H9 (cell line): ENCODE results near the gene RERE. TPM values are rescaled to one million over a fixed set of nuclear protein-coding genes. Genes with fewer than 3 reads are reported as not detected.

Experiments used
- DNase-seq: peaks from one replicate; pipeline ENCODE4 v3.0.0-alpha.2; 2017
- H2AFZ ChIP-seq: one replicate; pipeline ENCODE4 v1.6.1; 2013; ENCODE audit warnings: mild to moderate bottlenecking, low read length, control low read depth, moderate library complexity
- H2AK5ac ChIP-seq: 2 replicates; pipeline ENCODE4 v1.6.1; 2013; ENCODE audit warnings: low read length, control low read depth, mixed read lengths; ENCODE audit not compliant: insufficient read length
- H2BK120ac ChIP-seq: one replicate; pipeline ENCODE4 v1.6.1; 2013; ENCODE audit warnings: low read depth, mild to moderate bottlenecking, low read length, control low read depth, inconsistent platforms; ENCODE audit not compliant: poor library complexity, severe bottlenecking
- H2BK12ac ChIP-seq: 2 replicates; pipeline ENCODE4 v1.6.1; 2013; ENCODE audit warnings: low read length, control low read depth, mixed read lengths, low read depth; ENCODE audit not compliant: insufficient read length
- H2BK15ac ChIP-seq: 2 replicates; pipeline ENCODE4 v1.6.1; 2013; ENCODE audit warnings: low read depth, low read length, control low read depth
- H2BK20ac ChIP-seq: one replicate; pipeline ENCODE4 v1.6.1; 2013; ENCODE audit warnings: low read depth, mild to moderate bottlenecking, low read length, control low read depth, inconsistent platforms; ENCODE audit not compliant: poor library complexity, severe bottlenecking
- H2BK5ac ChIP-seq: 2 replicates; pipeline ENCODE4 v1.6.1; 2013; ENCODE audit warnings: low read length, control low read depth, mixed read lengths; ENCODE audit not compliant: insufficient read length
- H3K14ac ChIP-seq: 2 replicates; pipeline ENCODE4 v1.6.1; 2013; ENCODE audit warnings: low read length, control low read depth; ENCODE audit not compliant: insufficient read depth
- H3K18ac ChIP-seq: 2 replicates; pipeline ENCODE4 v1.6.1; 2013; ENCODE audit warnings: low read depth, mild to moderate bottlenecking, mixed read lengths, low read length, control low read depth; ENCODE audit not compliant: insufficient read length
- H3K23ac ChIP-seq: 2 replicates; pipeline ENCODE4 v1.6.1; 2013; ENCODE audit warnings: low read length, control low read depth, mixed read lengths, low read depth; ENCODE audit not compliant: insufficient read length
- H3K23me2 ChIP-seq: 2 replicates; pipeline ENCODE4 v1.6.1; 2013; ENCODE audit warnings: low read depth, mild to moderate bottlenecking, mixed read lengths, low read length, control low read depth; ENCODE audit not compliant: insufficient read length, poor library complexity, severe bottlenecking
- H3K27ac ChIP-seq: 2 replicates; pipeline ENCODE4 v1.5.1; 2013; ENCODE audit warnings: low read length, control low read depth, mixed read lengths, low read depth; ENCODE audit not compliant: insufficient read length
- H3K27me3 ChIP-seq: 2 replicates; pipeline ENCODE4 v1.6.1; 2013; ENCODE audit warnings: low read length, control low read depth, inconsistent platforms; ENCODE audit not compliant: insufficient read depth
- H3K4ac ChIP-seq: 2 replicates; pipeline ENCODE4 v1.6.1; 2013; ENCODE audit warnings: low read depth, mild to moderate bottlenecking, control low read depth, inconsistent platforms, low read length, moderate library complexity
- H3K4me1 ChIP-seq: 2 replicates; pipeline ENCODE4 v1.6.1; 2013; ENCODE audit warnings: low read length, control low read depth, inconsistent platforms; ENCODE audit not compliant: insufficient read depth
- H3K4me2 ChIP-seq: 2 replicates; pipeline ENCODE4 v1.6.1; 2013; ENCODE audit warnings: low read length, control low read depth, mixed read lengths; ENCODE audit not compliant: insufficient read length, insufficient read depth
- H3K56ac ChIP-seq: 2 replicates; pipeline ENCODE4 v1.6.1; 2013; ENCODE audit warnings: low read depth, mild to moderate bottlenecking, mixed read lengths, low read length, control low read depth; ENCODE audit not compliant: insufficient read length
- H3K79me1 ChIP-seq: 2 replicates; pipeline ENCODE4 v1.6.1; 2013; ENCODE audit warnings: low read depth, mild to moderate bottlenecking, moderate library complexity, low read length, control low read depth, inconsistent platforms; ENCODE audit not compliant: insufficient read depth, poor library complexity, severe bottlenecking
- H3K79me2 ChIP-seq: 2 replicates; pipeline ENCODE4 v1.6.1; 2013; ENCODE audit warnings: low read length, control low read depth, inconsistent platforms; ENCODE audit not compliant: insufficient read depth
- H3K9ac ChIP-seq: 2 replicates; pipeline ENCODE4 v1.6.1; 2013; ENCODE audit warnings: low read length, control low read depth, mixed read lengths; ENCODE audit not compliant: insufficient read length; ENCODE audit errors: extremely low read depth
- H3K9me3 ChIP-seq: one replicate; pipeline ENCODE4 v1.6.1; 2013; ENCODE audit warnings: low read depth, low read length, inconsistent platforms; ENCODE audit not compliant: control insufficient read depth
- H3T11ph ChIP-seq: one replicate; pipeline ENCODE4 v1.6.1; 2013; ENCODE audit warnings: mild to moderate bottlenecking, low read length, control low read depth, inconsistent platforms
- H4K20me1 ChIP-seq: one replicate; pipeline ENCODE4 v1.6.1; 2013; ENCODE audit not compliant: control insufficient read depth, insufficient read length, insufficient read depth
- H4K5ac ChIP-seq: 2 replicates; pipeline ENCODE4 v1.6.1; 2013; ENCODE audit warnings: low read depth, mild to moderate bottlenecking, mixed read lengths, low read length, control low read depth; ENCODE audit not compliant: insufficient read length
- H4K8ac ChIP-seq: replicated peaks from 2 replicates; pipeline ENCODE4 v1.6.1; 2013; ENCODE audit warnings: low read length, control low read depth, mixed read lengths, low read depth; ENCODE audit not compliant: insufficient read length
- H4K91ac ChIP-seq: 2 replicates; pipeline ENCODE4 v1.6.1; 2013; ENCODE audit warnings: low read depth, mild to moderate bottlenecking, moderate library complexity, mixed read lengths, low read length, control low read depth; ENCODE audit not compliant: insufficient read length
- H3K27ac Mint-ChIP-seq, 3 experiments: 2 replicates in 2 of 3; 3 replicates in 1 of 3; pipeline ENCODE4 v1.8.0; 2020 to 2021; ENCODE audit warnings: mixed read lengths in 3 of 3, mild to moderate bottlenecking in 1 of 3, moderate library complexity in 1 of 3
- H3K27me3 Mint-ChIP-seq: 2 replicates; pipeline ENCODE4 v1.8.0; 2021; ENCODE audit warnings: low read depth, mild to moderate bottlenecking, moderate library complexity, mixed read lengths
- H3K36me3 Mint-ChIP-seq, 3 experiments: 2 replicates in 2 of 3; 3 replicates in 1 of 3; pipeline ENCODE4 v1.8.0; 2020 to 2021; ENCODE audit warnings: low read depth in 3 of 3, mixed read lengths in 3 of 3; ENCODE audit not compliant: insufficient read depth in 1 of 3
- H3K4me1 Mint-ChIP-seq, 2 experiments: 2 replicates each; pipeline ENCODE4 v1.8.0; 2020; ENCODE audit warnings: mixed read lengths in 2 of 2
- H3K4me3 Mint-ChIP-seq, 2 experiments: 2 replicates in 1 of 2; 3 replicates in 1 of 2; pipeline ENCODE4 v1.8.0; 2020 to 2021; ENCODE audit warnings: mild to moderate bottlenecking in 2 of 2, mixed read lengths in 2 of 2, moderate library complexity in 1 of 2
- H3K9me3 Mint-ChIP-seq, 2 experiments: 2 replicates in 1 of 2; 3 replicates in 1 of 2; pipeline ENCODE4 v1.8.0; 2020; ENCODE audit warnings: mild to moderate bottlenecking in 2 of 2, mixed read lengths in 2 of 2, moderate library complexity in 1 of 2
- CTCF ChIP-seq: fragments of 200-600 bp; sonication (generic); conservative IDR thresholded peaks from 3 replicates; pipeline ENCODE4 v1.8.0; 2021; ENCODE audit warnings: antibody characterized with exemption, mild to moderate bottlenecking
- WGBS: extraction: QIAGEN DNeasy Blood & Tissue Kit; methylation state at CpG from one replicate; pipeline ENCODE4 v1.1.7; 2013; ENCODE audit warnings: missing lambda C conversion rate, low lambda C conversion rate, mixed read lengths; ENCODE audit not compliant: insufficient read length; ENCODE audit errors: extremely low coverage; 5-methylcytosine and 5-hydroxymethylcytosine counted together
- total RNA-seq: library from RNA; stranded (reverse); gene quantifications from 2 replicates; pipeline ENCODE4 v1.2.1, GENCODE V29; 2021

Gene RERE
- total RNA-seq, 1 experiment from 2014 or later = 103 TPM

- Histone ChIP-seq H3K4ac (no peak overlapping the region), H3K27me3 (no peaks in the 10 kb centered on the region), H3K79me2 (no peaks in the 10 kb centered on the region), H3K4me1 (peaks cover 4% of the 10 kb centered on the region; the same call in 1 of the 2 replicates), H2AK5ac (no peak overlapping the region), H4K8ac (no peak overlapping the region), H2BK12ac (no peak overlapping the region), H2BK20ac (no peak overlapping the region), H3T11ph (no peak overlapping the region), H3K9me3 (no peaks in the 10 kb centered on the region), H2BK5ac (no peak overlapping the region), H3K27ac (no peak overlapping the region), H3K14ac (no peak overlapping the region), H3K23ac (no peak overlapping the region), H3K23me2 (peaks cover 7% of the 10 kb centered on the region), H4K5ac (no peak overlapping the region), H2BK120ac (no peak overlapping the region), H2AFZ (no peak overlapping the region), H3K9ac (no peak overlapping the region), H2BK15ac (no peak overlapping the region), H4K20me1 (no peaks in the 10 kb centered on the region), H3K18ac (no peak overlapping the region), H3K56ac (no peak overlapping the region), H3K4me2 (no peak overlapping the region), H3K79me1 (no peaks in the 10 kb centered on the region), H4K91ac (no peak overlapping the region)
- TF ChIP-seq CTCF = no peak
- Mint-ChIP-seq H3K9me3 (peaks cover 0 to 7% of the 10 kb centered on the region in 2 experiments; a peak in 3 of 5 replicates), H3K36me3 (peaks cover 2 to 8% (median 5%) of the 10 kb centered on the region in 3 experiments; a peak in 4 of 7 replicates), H3K4me3 (no peak overlapping the region), H3K27ac (no peak overlapping the region), H3K27me3 (peaks cover 27% of the 10 kb centered on the region), H3K4me1 (peaks cover 22 to 30% of the 10 kb centered on the region in 2 experiments)
- no CpG with 5 or more reads among the region's 6 CpGs for WGBS
- DNase-seq = no peak
Measured at GRCh38 chr1:8313231-8313630, 504.2 kb downstream of the RERE start.
